Measurements from ENCODE around the gene VENTX.

GRCh38 chr10:133231244-133231945, 6.3 kb upstream of the VENTX start:
- TF ChIP-seq EZH2 (IDR thresholded peaks at IDR 0.05) (no peak), POLR2AphosphoS5 (IDR thresholded peaks at IDR 0.05; ENCODE audit: borderline replicate concordance, low read depth, low read length) (no peak)

Data from SK-N-MC (cell line).